Suprapubic skin (tissue), 4 donors: ENCODE measurements around the gene SHC3. TPM values are rescaled to one million over a fixed set of nuclear protein-coding genes. Genes with fewer than 3 reads are reported as not detected.

ENCODE experiments used
- DNase-seq, 2 donors: peaks; one replicate each; pipeline ENCODE4 v3.0.0-alpha.2; 2019; ENCODE audit warnings: low spot score in 2 of 2
- H3K27ac ChIP-seq: fragments of 200-600 bp; sonication (generic); one replicate; pipeline ENCODE4 v1.5.1; 2019
- H3K27me3 ChIP-seq: fragments of 200-600 bp; sonication (generic); one replicate; pipeline ENCODE4 v1.5.1; 2019
- H3K36me3 ChIP-seq: fragments of 200-600 bp; sonication (generic); one replicate; pipeline ENCODE4 v1.5.1; 2019
- H3K4me1 ChIP-seq: fragments of 200-600 bp; sonication (generic); one replicate; pipeline ENCODE4 v1.5.1; 2019
- H3K4me3 ChIP-seq: fragments of 200-600 bp; sonication (generic); one replicate; pipeline ENCODE4 v1.5.1; 2019; ENCODE audit warnings: mild to moderate bottlenecking
- H3K9me3 ChIP-seq: fragments of 200-600 bp; sonication (generic); one replicate; pipeline ENCODE4 v1.5.1; 2019
- EP300 ChIP-seq: sonication (generic); formaldehyde crosslinking; IDR thresholded peaks from one replicate; pipeline ENCODE4 v1.6.1; 2017; ENCODE audit warnings: antibody characterized with exemption
- POLR2A ChIP-seq, 2 donors: fragments of 450-650 bp; IDR thresholded peaks; one replicate each; pipeline ENCODE4 v1.6.1; 2017; ENCODE audit warnings: antibody characterized with exemption in 2 of 2, mild to moderate bottlenecking in 2 of 2, moderate library complexity in 2 of 2
- POLR2AphosphoS5 ChIP-seq, 3 donors: sonication (generic); formaldehyde crosslinking; IDR thresholded peaks; one replicate each; pipeline ENCODE4 v1.6.1; 2017; ENCODE audit warnings: antibody characterized with exemption in 3 of 3
- WGBS: methylation state at CpG from one replicate; pipeline ENCODE4 v1.1.5; 2018; 5-methylcytosine and 5-hydroxymethylcytosine counted together
- total RNA-seq, 4 donors: library from RNA; depleted of rRNA; stranded (reverse); fragments of >200 nt; gene quantifications; one replicate each; pipeline ENCODE4 v1.1.0, GENCODE V29; 2016
- TF ChIP-seq, protein P1 (sequence below), 2 donors: fragments of 200-600 bp in 1 of 2; fragments of 450-650 bp in 1 of 2; sonication (generic) in 1 of 2; IDR thresholded peaks; one replicate each; pipeline ENCODE4 v1.5.1; 2016 to 2019; ENCODE audit warnings: antibody characterized with exemption in 2 of 2, mild to moderate bottlenecking in 1 of 2, moderate library complexity in 1 of 2

Gene SHC3
- total RNA-seq, 4 donors from 2014 or later, result 1.7 to 6.0 (median 3.2) TPM

DNA sequence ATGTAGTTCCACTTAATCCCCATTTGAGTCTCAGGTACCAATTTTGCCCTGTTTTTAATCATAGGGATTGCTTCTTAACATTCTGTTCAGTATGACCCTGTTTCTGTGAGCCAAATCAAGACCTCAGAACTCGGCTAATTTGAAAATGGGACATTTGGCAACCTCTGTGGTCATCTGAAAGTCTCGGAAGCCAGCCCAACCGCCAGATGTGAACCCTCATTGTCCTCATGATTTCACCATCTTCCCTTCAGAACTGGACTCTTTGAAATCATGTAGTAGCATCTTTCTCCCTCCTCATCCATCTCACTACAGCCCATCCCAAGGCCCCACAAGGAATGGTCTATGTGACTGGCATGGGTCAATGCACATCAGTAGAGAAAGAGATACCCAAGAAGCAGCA, 98.4 kb downstream of the SHC3 start:
- Histone ChIP-seq H3K9me3 (no peaks in the 10 kb centered on the region), H3K4me3 (no peak overlapping the region), H3K27me3 (peaks cover 3% of the 10 kb centered on the region), H3K27ac (peak overlapping the region; percentile 59), H3K36me3 (no peaks in the 10 kb centered on the region), H3K4me1 (peaks cover 8% of the 10 kb centered on the region)
- TF ChIP-seq POLR2A (IDR thresholded peaks at IDR 0.05) (no peak), EP300 (no peak), POLR2AphosphoS5 (IDR thresholded peaks at IDR 0.05) (peak; percentile 26 to 74 (median 58))
- TF ChIP-seq, protein P1, sequence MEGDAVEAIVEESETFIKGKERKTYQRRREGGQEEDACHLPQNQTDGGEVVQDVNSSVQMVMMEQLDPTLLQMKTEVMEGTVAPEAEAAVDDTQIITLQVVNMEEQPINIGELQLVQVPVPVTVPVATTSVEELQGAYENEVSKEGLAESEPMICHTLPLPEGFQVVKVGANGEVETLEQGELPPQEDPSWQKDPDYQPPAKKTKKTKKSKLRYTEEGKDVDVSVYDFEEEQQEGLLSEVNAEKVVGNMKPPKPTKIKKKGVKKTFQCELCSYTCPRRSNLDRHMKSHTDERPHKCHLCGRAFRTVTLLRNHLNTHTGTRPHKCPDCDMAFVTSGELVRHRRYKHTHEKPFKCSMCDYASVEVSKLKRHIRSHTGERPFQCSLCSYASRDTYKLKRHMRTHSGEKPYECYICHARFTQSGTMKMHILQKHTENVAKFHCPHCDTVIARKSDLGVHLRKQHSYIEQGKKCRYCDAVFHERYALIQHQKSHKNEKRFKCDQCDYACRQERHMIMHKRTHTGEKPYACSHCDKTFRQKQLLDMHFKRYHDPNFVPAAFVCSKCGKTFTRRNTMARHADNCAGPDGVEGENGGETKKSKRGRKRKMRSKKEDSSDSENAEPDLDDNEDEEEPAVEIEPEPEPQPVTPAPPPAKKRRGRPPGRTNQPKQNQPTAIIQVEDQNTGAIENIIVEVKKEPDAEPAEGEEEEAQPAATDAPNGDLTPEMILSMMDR (IDR thresholded peaks at IDR 0.05), result no peak
- DNase-seq, result peak in 1 of 2 donors; percentile 74
- WGBS, result 72% methylated on average over 3 of the region's 3 CpGs

GRCh38 chr9:89079391-89079790, 99.2 kb downstream of the SHC3 start:
- peak overlapping the region; percentile 59 for H3K27ac ChIP-seq
- WGBS, result 77% methylated on average over 2 of the region's 2 CpGs
- H3K36me3 ChIP-seq, result no peaks in the 10 kb centered on the region

DNA sequence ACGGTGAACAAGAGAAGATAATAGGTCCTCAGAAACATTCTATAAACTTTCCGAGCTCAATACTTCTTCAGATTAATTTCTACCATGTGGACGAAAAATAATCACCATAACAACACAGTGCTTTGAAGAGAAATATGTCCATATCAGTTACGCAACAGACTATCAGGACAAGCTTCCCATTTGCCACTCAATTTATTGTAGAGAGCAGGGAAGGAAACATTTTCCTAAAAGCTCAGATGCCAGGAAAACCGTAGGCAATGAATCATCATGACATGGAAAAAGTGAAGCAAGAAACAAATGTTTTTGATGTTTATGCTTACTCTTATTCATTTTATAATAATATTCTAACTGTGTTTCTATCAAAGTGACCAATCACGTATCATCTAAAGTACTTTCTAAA, 99.8 kb downstream of the SHC3 start:
- peak overlapping the region; percentile 50 for H3K27ac ChIP-seq
- no peaks in the 10 kb centered on the region for H3K27me3 ChIP-seq
- TF ChIP-seq, protein P1 (IDR thresholded peaks at IDR 0.05), result no peak
- TF ChIP-seq POLR2AphosphoS5 (IDR thresholded peaks at IDR 0.05), result peak; percentile 31 to 70 (median 48)
- DNase-seq, result no peak
- no peak overlapping the region for H3K4me3 ChIP-seq
- no peaks in the 10 kb centered on the region for H3K9me3 ChIP-seq
- H3K36me3 ChIP-seq, result no peaks in the 10 kb centered on the region
- H3K4me1 ChIP-seq, result peaks cover 8% of the 10 kb centered on the region
- 56% methylated on average over 6 of the region's 6 CpGs for WGBS

More at GRCh38 chr9:89079391-89079790, 99.2 kb downstream of the SHC3 start:
- Histone ChIP-seq H3K27me3 (no peaks in the 10 kb centered on the region), H3K4me3 (no peak overlapping the region), H3K4me1 (peaks cover 8% of the 10 kb centered on the region), H3K9me3 (no peaks in the 10 kb centered on the region)
- TF ChIP-seq POLR2A (IDR thresholded peaks at IDR 0.05) (no peak), POLR2AphosphoS5 (IDR thresholded peaks at IDR 0.05) (no peak), EP300 (no peak)
- TF ChIP-seq, protein P1 (IDR thresholded peaks at IDR 0.05), result no peak
- DNase-seq, result no peak

GRCh38 chr9:89078421-89078820, 100.2 kb downstream of the SHC3 start:
- no peak for DNase-seq
- no peak overlapping the region for H3K4me3 ChIP-seq

GRCh38 chr9:89077519-89077918, 101.1 kb downstream of the SHC3 start:
- no peaks in the 10 kb centered on the region for H3K9me3 ChIP-seq
- H3K27me3 ChIP-seq, result no peaks in the 10 kb centered on the region
- no peak for DNase-seq
- no peak overlapping the region for H3K27ac ChIP-seq
- TF ChIP-seq POLR2AphosphoS5 (IDR thresholded peaks at IDR 0.05), result no peak
- TF ChIP-seq, protein P1 (IDR thresholded peaks at IDR 0.05), result no peak
- TF ChIP-seq POLR2A (IDR thresholded peaks at IDR 0.05), result no peak
- TF ChIP-seq EP300, result no peak
- H3K4me1 ChIP-seq, result peaks cover 8% of the 10 kb centered on the region
- no peaks in the 10 kb centered on the region for H3K36me3 ChIP-seq
- no peak overlapping the region for H3K4me3 ChIP-seq
- 81% methylated on average over 7 of the region's 7 CpGs for WGBS

More at GRCh38 chr9:89078421-89078820, 100.2 kb downstream of the SHC3 start:
- no peak for TF ChIP-seq POLR2A (IDR thresholded peaks at IDR 0.05)
- TF ChIP-seq, protein P1 (IDR thresholded peaks at IDR 0.05), result no peak
- no peak for TF ChIP-seq POLR2AphosphoS5 (IDR thresholded peaks at IDR 0.05)
- TF ChIP-seq EP300, result no peak
- H3K4me1 ChIP-seq, result peaks cover 8% of the 10 kb centered on the region
- 82% methylated on average over 6 of the region's 6 CpGs for WGBS
- H3K36me3 ChIP-seq, result no peaks in the 10 kb centered on the region
- peak overlapping the region; percentile 50 for H3K27ac ChIP-seq
- H3K27me3 ChIP-seq, result no peaks in the 10 kb centered on the region
- no peaks in the 10 kb centered on the region for H3K9me3 ChIP-seq
